LoVo (cell line): ENCODE measurements around the gene NUP210L.
"Not testable (repeated sequence)": the region's sequence is repeated elsewhere in the genome, so short reads cannot be mapped to it uniquely, and the experiment has no call there.

Experiments
- DNase-seq: peaks from one replicate; pipeline ENCODE4 v3.0.0-alpha.2; 2016; ENCODE audit warnings: low spot score

The NUP210L gene

GRCh38 chr1:154170547-154171222, 15.8 kb upstream of the NUP210L start:
- DNase-seq, result no peak

- DNase-seq, result no peak
Measured at GRCh38 chr1:154167461-154167860, 12.6 kb upstream of the NUP210L start.

- DNase-seq, result no peak
Measured at GRCh38 chr1:154166207-154166606, 11.3 kb upstream of the NUP210L start.

- no peak for DNase-seq
Measured at GRCh38 chr1:154159554-154159953, 4.7 kb upstream of the NUP210L start.

- DNase-seq, result no peak
Measured at GRCh38 chr1:154158307-154159125, 3.6 kb upstream of the NUP210L start.

- DNase-seq, result no peak
Measured at GRCh38 chr1:154157520-154158306, 2.8 kb upstream of the NUP210L start.

- DNase-seq, result no peak
Measured at GRCh38 chr1:154155251-154155650, 378 bp upstream of the NUP210L start.

- no peak for DNase-seq
Measured at GRCh38 chr1:154154053-154154452, 820 bp downstream of the NUP210L start.

GRCh38 chr1:154151311-154151710, 3.6 kb downstream of the NUP210L start:
- no peak for DNase-seq

- no peak for DNase-seq
Measured at GRCh38 chr1:154148807-154149206, 6.1 kb downstream of the NUP210L start.

- not testable (repeated sequence) for DNase-seq
Measured at GRCh38 chr1:154147505-154147904, 7.4 kb downstream of the NUP210L start.

- no peak for DNase-seq
Measured at GRCh38 chr1:154145986-154146385, 8.9 kb downstream of the NUP210L start.

- no peak for DNase-seq
Measured at GRCh38 chr1:154142358-154142757, 12.5 kb downstream of the NUP210L start.

- DNase-seq, result no peak
Measured at GRCh38 chr1:154141240-154141639, 13.6 kb downstream of the NUP210L start.

- no peak for DNase-seq
Measured at GRCh38 chr1:154137888-154138287, 17.0 kb downstream of the NUP210L start.

- DNase-seq, result no peak
Measured at GRCh38 chr1:154133256-154133655, 21.6 kb downstream of the NUP210L start.

- no peak for DNase-seq
Measured at GRCh38 chr1:154129391-154129970, 25.4 kb downstream of the NUP210L start.

- DNase-seq, result not testable (repeated sequence)
Measured at GRCh38 chr1:154123205-154123604, 31.7 kb downstream of the NUP210L start.

- no peak for DNase-seq
Measured at GRCh38 chr1:154117642-154118041, 37.2 kb downstream of the NUP210L start.

- no peak for DNase-seq
Measured at GRCh38 chr1:154115180-154115579, 39.7 kb downstream of the NUP210L start.

GRCh38 chr1:154104433-154105082, 50.3 kb downstream of the NUP210L start:
- no peak for DNase-seq

- DNase-seq, result not testable (repeated sequence)
Measured at GRCh38 chr1:154100141-154100540, 54.7 kb downstream of the NUP210L start.
